HCT116 (cell line): ENCODE data around the gene POP4. TPM values are rescaled to one million over a fixed set of nuclear protein-coding genes. Genes with fewer than 3 reads are reported as not detected.

Source experiments
- ATAC-seq: fragments of 200-7000 bp; cut with Tn5 transposase; 2 replicates; pipeline ENCODE4 v1.9.1; 2020; ENCODE audit warnings: mild to moderate bottlenecking, moderate library complexity
- BruUV-seq: library from RNA; stranded (reverse); fragments of 400-500 nt; replicated peaks from 2 replicates; lab custom pipeline; 2021; lab: Mats Ljungman, UMichigan
- CTCF ChIA-PET: fragments of 300-600 bp; sonication (Branson Sonifier 250); formaldehyde crosslinking; loops from one replicate; lab custom pipeline; 2021; ENCODE audit warnings: antibody characterized with exemption; lab: Charles Lee
- POLR2A ChIA-PET: fragments of 300-600, 350-600 bp; sonication (Branson Sonifier 250); formaldehyde crosslinking; loops from one replicate; lab custom pipeline; 2021; ENCODE audit warnings: antibody characterized with exemption; lab: Charles Lee
- RAD21 ChIA-PET, 2 experiments: fragments of 300-600 bp; sonication (Branson Sonifier 250); formaldehyde crosslinking; loops; one replicate each; lab custom pipeline; 2023; ENCODE audit warnings: low total read pairs in 2 of 2; ENCODE audit not compliant: uncharacterized antibody in 2 of 2, unreplicated experiment in 2 of 2, low non-redundant PET in 1 of 2; lab: Charles Lee
- DNase-seq: peaks from one replicate; pipeline ENCODE4 v3.0.0-alpha.2; 2010; ENCODE audit warnings: low read depth, low spot score
- H2AFZ ChIP-seq: fragments of 200-600 bp; shearing (Covaris generic), sonication (generic); 2 replicates; pipeline ENCODE4 v1.6.1; 2017; ENCODE audit warnings: low read depth, mixed run types, mixed read lengths, antibody characterized with exemption, low read length; ENCODE audit not compliant: poor library complexity, severe bottlenecking
- H3K27ac ChIP-seq: 2 replicates; pipeline ENCODE4 v1.5.1; 2012; ENCODE audit warnings: low read depth, low read length
- H3K27me3 ChIP-seq: fragments of 200-600 bp; sonication (generic); 2 replicates; pipeline ENCODE4 v1.6.1; 2016; ENCODE audit warnings: mixed run types, low read length, mixed read lengths; ENCODE audit not compliant: insufficient read depth
- H3K36me3 ChIP-seq, 2 experiments: fragments of 200-500 bp in 1 of 2; fragments of 200-600 bp in 1 of 2; sonication (Bioruptor generic) in 1 of 2; sonication (generic) in 1 of 2; 2 replicates each; pipeline versions ENCODE4 v1.5.1 to v1.6.1; 2014 to 2016; ENCODE audit warnings: low read length in 2 of 2, inconsistent platforms in 1 of 2, mixed read lengths in 1 of 2, mixed run types in 1 of 2; ENCODE audit not compliant: insufficient read depth in 2 of 2, control insufficient read depth in 1 of 2
- H3K4me1 ChIP-seq, 2 experiments: fragments of 200-600 bp in 1 of 2; sonication (generic) in 1 of 2; 2 replicates each; pipeline versions ENCODE4 v1.5.1 to v1.6.1; 2012 to 2017; ENCODE audit warnings: low read length in 2 of 2, inconsistent platforms in 1 of 2, mild to moderate bottlenecking in 1 of 2, mixed read lengths in 1 of 2, mixed run types in 1 of 2, moderate library complexity in 1 of 2; ENCODE audit not compliant: insufficient read depth in 2 of 2, control insufficient read depth in 1 of 2
- H3K4me2 ChIP-seq: fragments of 200-600 bp; sonication (generic); 2 replicates; pipeline ENCODE4 v1.6.1; 2017; ENCODE audit warnings: mixed run types, low read length, mixed read lengths
- H3K4me3 ChIP-seq, 2 experiments: fragments of 200-600 bp in 1 of 2; sonication (generic) in 1 of 2; replicated peaks in 1 of 2; 2 replicates each; pipeline ENCODE4 v1.5.1; 2011 to 2016; ENCODE audit warnings: low read length in 2 of 2, control low read depth in 1 of 2, low read depth in 1 of 2, mild to moderate bottlenecking in 1 of 2, mixed read lengths in 1 of 2, mixed run types in 1 of 2
- H3K79me2 ChIP-seq: fragments of 200-600 bp; sonication (generic); 2 replicates; pipeline ENCODE4 v1.6.1; 2017; ENCODE audit warnings: mild to moderate bottlenecking, mixed run types, low read length, moderate library complexity, mixed read lengths; ENCODE audit not compliant: insufficient read depth
- H3K9ac ChIP-seq: fragments of 200-600 bp; sonication (generic); 2 replicates; pipeline ENCODE4 v1.6.1; 2016; ENCODE audit warnings: low read length, mixed read lengths
- H3K9me2 ChIP-seq: fragments of 200-600 bp; sonication (generic), shearing (Covaris generic); 2 replicates; pipeline ENCODE4 v1.6.1; 2017; ENCODE audit warnings: mixed run types, mild to moderate bottlenecking, moderate library complexity; ENCODE audit not compliant: insufficient read depth
- H3K9me3 ChIP-seq, 2 experiments: fragments of 200-500 bp in 1 of 2; fragments of 200-600 bp in 1 of 2; sonication (Bioruptor generic) in 1 of 2; sonication (generic) in 1 of 2; 2 replicates each; pipeline ENCODE4 v1.6.1; 2014 to 2017; ENCODE audit warnings: low read length in 2 of 2, mixed read lengths in 2 of 2, inconsistent platforms in 1 of 2, low read depth in 1 of 2, mild to moderate bottlenecking in 1 of 2, mixed run types in 1 of 2, moderate library complexity in 1 of 2; ENCODE audit not compliant: control insufficient read depth in 1 of 2, insufficient read depth in 1 of 2
- H4K20me1 ChIP-seq: fragments of 200-600 bp; sonication (generic), shearing (Covaris generic); 2 replicates; pipeline ENCODE4 v1.6.1; 2017; ENCODE audit warnings: mixed run types, mild to moderate bottlenecking, moderate library complexity; ENCODE audit not compliant: insufficient read depth
- ATF3 ChIP-seq: IDR thresholded peaks from 2 replicates; pipeline ENCODE4 v1.6.1; 2012
- CBX3 ChIP-seq: IDR thresholded peaks from 2 replicates; pipeline ENCODE4 v1.6.1; 2012; ENCODE audit warnings: low read depth
- CEBPB ChIP-seq: IDR thresholded peaks from 2 replicates; pipeline ENCODE4 v1.6.1; 2012; ENCODE audit warnings: low read depth
- CTCF ChIP-seq, 3 experiments: fragments of 200-600 bp in 1 of 3; sonication (generic) in 1 of 3; IDR thresholded peaks in 2 of 3; conservative IDR thresholded peaks in 1 of 3; 2 replicates each; pipeline ENCODE4 v1.5.1; 2012 to 2017; ENCODE audit warnings: low read depth in 2 of 3, low read length in 2 of 3, antibody characterized with exemption in 1 of 3, borderline replicate concordance in 1 of 3, control low read depth in 1 of 3, mild to moderate bottlenecking in 1 of 3, mixed read lengths in 1 of 3, mixed run types in 1 of 3, moderate library complexity in 1 of 3; ENCODE audit not compliant: insufficient read depth in 1 of 3
- FOSL1 ChIP-seq: IDR thresholded peaks from 2 replicates; pipeline ENCODE4 v1.6.1; 2012; ENCODE audit warnings: low read depth
- MAX ChIP-seq: IDR thresholded peaks from 2 replicates; pipeline ENCODE4 v1.6.1; 2012
- POLR2A ChIP-seq: IDR thresholded peaks from 2 replicates; pipeline ENCODE4 v1.7.0; 2011; ENCODE audit warnings: borderline replicate concordance; ENCODE audit not compliant: insufficient read depth, insufficient read length; ENCODE audit errors: extremely low read depth
- POLR2AphosphoS5 ChIP-seq: IDR thresholded peaks from 2 replicates; pipeline ENCODE4 v1.6.1; 2011; ENCODE audit warnings: mild to moderate bottlenecking, low read depth, low read length, moderate library complexity
- RAD21 ChIP-seq: IDR thresholded peaks from 2 replicates; pipeline ENCODE4 v1.6.1; 2012; ENCODE audit warnings: low read depth, mild to moderate bottlenecking
- SP1 ChIP-seq: IDR thresholded peaks from 2 replicates; pipeline ENCODE4 v1.6.1; 2012; ENCODE audit warnings: low read depth
- SRF ChIP-seq: IDR thresholded peaks from 2 replicates; pipeline ENCODE4 v1.6.1; 2012; ENCODE audit warnings: low read depth
- TCF7L2 ChIP-seq: IDR thresholded peaks from 2 replicates; pipeline ENCODE4 v1.7.0; 2011; ENCODE audit warnings: borderline replicate concordance, inconsistent platforms; ENCODE audit not compliant: insufficient read depth, insufficient read length; ENCODE audit errors: extremely low read depth
- YY1 ChIP-seq: IDR thresholded peaks from 2 replicates; pipeline ENCODE4 v1.6.1; 2011; ENCODE audit warnings: low read length, low read depth, moderate library complexity, mild to moderate bottlenecking; ENCODE audit not compliant: insufficient replicate concordance; ENCODE audit errors: extremely low read depth
- ZFX ChIP-seq: fragments of 450-650 bp; IDR thresholded peaks from 2 replicates; pipeline ENCODE4 v1.6.1; 2017
- ZNF274 ChIP-seq: fragments of 200-500 bp; sonication (Bioruptor generic); IDR thresholded peaks from 2 replicates; pipeline ENCODE4 v1.6.1; 2014; ENCODE audit warnings: mild to moderate bottlenecking, low read depth, low read length, inconsistent platforms
- intact Hi-C: fragments of 100-400 bp; cut with micrococcal nuclease; formaldehyde crosslinking; loops from 2 replicates; pipeline ENCODE4 v1.10.0; 2022
- total RNA-seq: library from RNA; stranded (reverse); gene quantifications from one replicate; pipeline ENCODE4 v1.2.1, GENCODE V29; 2021; ENCODE audit not compliant: unreplicated experiment

POP4 gene
- total RNA-seq, 1 experiment from 2014 or later: 61.2 TPM

GRCh38 chr19:29559743-29560142, 46.3 kb upstream of the POP4 start:
- H2AFZ ChIP-seq: no peak overlapping the region
- CTCF ChIA-PET: no interaction called here
- H3K36me3 ChIP-seq: no peaks in the 10 kb centered on the region
- no peaks in the 10 kb centered on the region for H3K9me3 ChIP-seq
- H3K9me2 ChIP-seq: no peaks in the 10 kb centered on the region
- H3K4me1 ChIP-seq: no peaks in the 10 kb centered on the region
- no peak overlapping the region for H3K4me2 ChIP-seq
- H3K27me3 ChIP-seq: peaks cover 26% of the 10 kb centered on the region
- no peaks in the 10 kb centered on the region for H4K20me1 ChIP-seq
- no peak for TF ChIP-seq POLR2AphosphoS5
- TF ChIP-seq FOSL1: no peak
- no peak for TF ChIP-seq MAX
- POLR2A ChIA-PET: no interaction called here
- BruUV-seq: no TSS peak
- intact Hi-C loops: no loop called here
- no peak for ATAC-seq
- H3K4me3 ChIP-seq: no peak overlapping the region
- H3K9ac ChIP-seq: no peak overlapping the region
- H3K79me2 ChIP-seq: no peaks in the 10 kb centered on the region
- H3K27ac ChIP-seq: no peak overlapping the region
- DNase-seq: no peak
- RAD21 ChIA-PET: no interaction called here

GRCh38 chr19:29560313-29561075, 45.6 kb upstream of the POP4 start:
- H3K9me2 ChIP-seq: no peaks in the 10 kb centered on the region
- POLR2A ChIA-PET: no interaction called here
- no peaks in the 10 kb centered on the region for H3K79me2 ChIP-seq
- H3K27ac ChIP-seq: no peak overlapping the region
- RAD21 ChIA-PET: no interaction called here
- no peak overlapping the region for H3K4me2 ChIP-seq
- no peak overlapping the region for H2AFZ ChIP-seq
- BruUV-seq: no TSS peak
- H3K4me1 ChIP-seq: no peaks in the 10 kb centered on the region
- intact Hi-C loops: no loop called here
- no peak overlapping the region for H3K9ac ChIP-seq
- no peak overlapping the region for H3K4me3 ChIP-seq
- no peaks in the 10 kb centered on the region for H4K20me1 ChIP-seq
- peaks cover 33% of the 10 kb centered on the region for H3K27me3 ChIP-seq
- H3K36me3 ChIP-seq: no peaks in the 10 kb centered on the region
- H3K9me3 ChIP-seq: no peaks in the 10 kb centered on the region
- CTCF ChIA-PET: no interaction called here
- ATAC-seq (no peak), DNase-seq (no peak)
- no peak for TF ChIP-seq RAD21
- TF ChIP-seq CBX3: no peak
- TF ChIP-seq MAX: no peak
- TF ChIP-seq YY1: no peak
- TF ChIP-seq CTCF (IDR thresholded peaks at IDR 0.05 in 2 of 3, conservative IDR thresholded peaks at IDR 0.05 in 1 of 3; ENCODE audit: borderline replicate concordance in 1 of 3, insufficient read depth in 1 of 3, low read depth in 2 of 3, low read length in 2 of 3): no peak
- no peak for TF ChIP-seq SRF
- no peak for TF ChIP-seq POLR2AphosphoS5
- TF ChIP-seq ZFX: no peak
- TF ChIP-seq CEBPB: no peak
- TF ChIP-seq POLR2A: no peak
- TF ChIP-seq ZNF274: no peak
- no peak for TF ChIP-seq SP1
- no peak for TF ChIP-seq ATF3
- TF ChIP-seq TCF7L2: no peak
